Measurements from ENCODE around the gene MAPT. TPM values are rescaled to one million over a fixed set of nuclear protein-coding genes. Genes with fewer than 3 reads are reported as not detected.

MAPT gene
- total RNA-seq, 1 experiment from 2014 or later: 37.5 TPM

- H2AFZ ChIP-seq (ENCODE audit: low read depth, low read length, poor library complexity, severe bottlenecking): no peak overlapping the region
- ChIA-PET CTCF (no interaction called here), RAD21 (ENCODE audit: low non-redundant PET in 1 of 2, low total read pairs in 2 of 2, uncharacterized antibody in 2 of 2, unreplicated experiment in 2 of 2) (no interaction called here), POLR2A (no interaction called here)
- no peak overlapping the region for H3K4me2 ChIP-seq (ENCODE audit: low read length)
- no peak overlapping the region for H3K4me3 ChIP-seq (replicated peaks in 1 of 2; ENCODE audit: low read depth in 1 of 2, low read length in 2 of 2)
- TF ChIP-seq ZBTB33 (IDR thresholded peaks at IDR 0.05; ENCODE audit: extremely low read depth, insufficient replicate concordance, low read length): no peak
- no peak for TF ChIP-seq CEBPB (IDR thresholded peaks at IDR 0.05; ENCODE audit: low read depth)
- no peak for TF ChIP-seq TCF7L2 (IDR thresholded peaks at IDR 0.05; ENCODE audit: borderline replicate concordance, extremely low read depth, insufficient read depth, insufficient read length)
- no peak for TF ChIP-seq ZFX (IDR thresholded peaks at IDR 0.05)
- no peak for TF ChIP-seq POLR2A (IDR thresholded peaks at IDR 0.05; ENCODE audit: borderline replicate concordance, extremely low read depth, insufficient read depth, insufficient read length)
- no peak for TF ChIP-seq FOSL1 (IDR thresholded peaks at IDR 0.05; ENCODE audit: low read depth)
- no peak for TF ChIP-seq EZH2 (IDR thresholded peaks at IDR 0.05)
- H3K9me2 ChIP-seq (ENCODE audit: insufficient read depth): no peaks in the 10 kb centered on the region
- H3K4me1 ChIP-seq (ENCODE audit: control insufficient read depth in 1 of 2, insufficient read depth in 2 of 2, low read length in 2 of 2): no peaks in the 10 kb centered on the region
- H4K20me1 ChIP-seq (ENCODE audit: insufficient read depth): no peaks in the 10 kb centered on the region
- BruUV-seq (replicated peaks): no TSS peak
- no peak overlapping the region for H3K27ac ChIP-seq (ENCODE audit: low read depth, low read length)
- no peaks in the 10 kb centered on the region for H3K27me3 ChIP-seq (ENCODE audit: insufficient read depth, low read length)
- intact Hi-C loops (cut with micrococcal nuclease): no loop called here
- H3K36me3 ChIP-seq (ENCODE audit: control insufficient read depth in 1 of 2, insufficient read depth in 2 of 2, low read length in 2 of 2): no peaks in the 10 kb centered on the region
- DNase-seq (ENCODE audit: low read depth, low spot score): no peak
- no peak overlapping the region for H3K9ac ChIP-seq (ENCODE audit: low read length)
- H3K9me3 ChIP-seq (ENCODE audit: control insufficient read depth in 1 of 2, insufficient read depth in 1 of 2, low read depth in 1 of 2, low read length in 2 of 2): no peaks in the 10 kb centered on the region
- no peak for ATAC-seq
- H3K79me2 ChIP-seq (ENCODE audit: insufficient read depth, low read length): no peaks in the 10 kb centered on the region
These were observed 102.8 kb downstream of the MAPT start for GRCh38 chr17:45997166-45997565.

GRCh38 chr17:45997624-45998023 is 103.3 kb downstream of the MAPT start:
- Histone ChIP-seq H2AFZ (ENCODE audit: low read depth, low read length, poor library complexity, severe bottlenecking) (no peak overlapping the region), H3K79me2 (ENCODE audit: insufficient read depth, low read length) (no peaks in the 10 kb centered on the region), H3K27ac (ENCODE audit: low read depth, low read length) (no peak overlapping the region), H3K4me1 (ENCODE audit: control insufficient read depth in 1 of 2, insufficient read depth in 2 of 2, low read length in 2 of 2) (0 out of 4 replicates have a peak, but pooled peaks cover 0 to under 1% of the 10 kb centered on the region in 2 experiments), H3K36me3 (ENCODE audit: control insufficient read depth in 1 of 2, insufficient read depth in 2 of 2, low read length in 2 of 2) (no peaks in the 10 kb centered on the region), H3K9me2 (ENCODE audit: insufficient read depth) (no peaks in the 10 kb centered on the region), H3K9ac (ENCODE audit: low read length) (no peak overlapping the region), H3K27me3 (ENCODE audit: insufficient read depth, low read length) (no peaks in the 10 kb centered on the region), H4K20me1 (ENCODE audit: insufficient read depth) (no peaks in the 10 kb centered on the region), H3K4me3 (replicated peaks in 1 of 2; ENCODE audit: low read depth in 1 of 2, low read length in 2 of 2) (no peak overlapping the region), H3K9me3 (ENCODE audit: control insufficient read depth in 1 of 2, insufficient read depth in 1 of 2, low read depth in 1 of 2, low read length in 2 of 2) (no peaks in the 10 kb centered on the region), H3K4me2 (ENCODE audit: low read length) (no peak overlapping the region)
- ChIA-PET RAD21 (ENCODE audit: low non-redundant PET in 1 of 2, low total read pairs in 2 of 2, uncharacterized antibody in 2 of 2, unreplicated experiment in 2 of 2) (no interaction called here), POLR2A (no interaction called here), CTCF (no interaction called here)
- no peak for ATAC-seq
- TF ChIP-seq EZH2phosphoT487 (IDR thresholded peaks at IDR 0.05; ENCODE audit: borderline replicate concordance): no peak
- TF ChIP-seq SP1 (IDR thresholded peaks at IDR 0.05; ENCODE audit: low read depth): no peak
- no peak for TF ChIP-seq CBX3 (IDR thresholded peaks at IDR 0.05; ENCODE audit: low read depth)
- no peak for TF ChIP-seq RAD21 (IDR thresholded peaks at IDR 0.05; ENCODE audit: low read depth)
- no peak for TF ChIP-seq ZBTB33 (IDR thresholded peaks at IDR 0.05; ENCODE audit: extremely low read depth, insufficient replicate concordance, low read length)
- no peak for TF ChIP-seq YY1 (IDR thresholded peaks at IDR 0.05; ENCODE audit: extremely low read depth, insufficient replicate concordance, low read depth, low read length)
- TF ChIP-seq ZNF274 (IDR thresholded peaks at IDR 0.05; ENCODE audit: low read depth, low read length): no peak
- TF ChIP-seq EGR1 (IDR thresholded peaks at IDR 0.05; ENCODE audit: low read depth): no peak
- TF ChIP-seq ATF3 (IDR thresholded peaks at IDR 0.05): no peak
- no peak for TF ChIP-seq POLR2A (IDR thresholded peaks at IDR 0.05; ENCODE audit: borderline replicate concordance, extremely low read depth, insufficient read depth, insufficient read length)
- TF ChIP-seq ELF1 (IDR thresholded peaks at IDR 0.05; ENCODE audit: borderline replicate concordance, low read depth): no peak
- TF ChIP-seq MAX (IDR thresholded peaks at IDR 0.05): no peak
- no peak for DNase-seq (ENCODE audit: low read depth, low spot score)
- intact Hi-C loops (cut with micrococcal nuclease): no loop called here
- BruUV-seq (replicated peaks): no TSS peak

Measured in HCT116 (cell line).